GM19455 (cell line): Measurements from ENCODE around the gene CTNNA3.

Source experiments
- ATAC-seq: cut with Tn5 transposase; IDR thresholded peaks from one replicate; pipeline ENCODE4 v1.9.1; 2021; ENCODE audit not compliant: unreplicated experiment

The CTNNA3 gene

GRCh38 chr10:66910671-66911070 lies 785.3 kb downstream of the CTNNA3 start:
- ATAC-seq = no peak

- no peak for ATAC-seq
These were observed 803.1 kb downstream of the CTNNA3 start for GRCh38 chr10:66892871-66893270.

GRCh38 chr10:66888237-66888636 lies 807.8 kb downstream of the CTNNA3 start:
- no peak for ATAC-seq

GRCh38 chr10:66886848-66887247 lies 809.1 kb downstream of the CTNNA3 start:
- no peak for ATAC-seq

- ATAC-seq = no peak
These were observed 813.7 kb downstream of the CTNNA3 start for GRCh38 chr10:66882271-66882670.

- ATAC-seq = no peak
These were observed 814.2 kb downstream of the CTNNA3 start for GRCh38 chr10:66881814-66882213.

GRCh38 chr10:66880826-66881225 lies 815.2 kb downstream of the CTNNA3 start:
- ATAC-seq = no peak

- no peak for ATAC-seq
These were observed 815.7 kb downstream of the CTNNA3 start for GRCh38 chr10:66880292-66880691.

- ATAC-seq = no peak
These were observed 818.6 kb downstream of the CTNNA3 start for GRCh38 chr10:66877361-66877760.

GRCh38 chr10:66869635-66870034 lies 826.4 kb downstream of the CTNNA3 start:
- ATAC-seq = no peak

- ATAC-seq = no peak
These were observed 833.2 kb downstream of the CTNNA3 start for GRCh38 chr10:66862687-66863258.

GRCh38 chr10:66860376-66860945 lies 835.5 kb downstream of the CTNNA3 start:
- no peak for ATAC-seq

- no peak for ATAC-seq
These were observed 843.2 kb downstream of the CTNNA3 start for GRCh38 chr10:66852811-66853210.

- ATAC-seq = no peak
These were observed 847.1 kb downstream of the CTNNA3 start for GRCh38 chr10:66848856-66849255.

GRCh38 chr10:66844176-66844942 lies 851.6 kb downstream of the CTNNA3 start:
- ATAC-seq = no peak

- ATAC-seq = no peak
These were observed 852.6 kb downstream of the CTNNA3 start for GRCh38 chr10:66843396-66843795.

- ATAC-seq = no peak
These were observed 853.1 kb downstream of the CTNNA3 start for GRCh38 chr10:66842867-66843266.

GRCh38 chr10:66842371-66842770 lies 853.6 kb downstream of the CTNNA3 start:
- ATAC-seq = no peak

GRCh38 chr10:66838656-66839055 lies 857.3 kb downstream of the CTNNA3 start:
- ATAC-seq = no peak

GRCh38 chr10:66837990-66838389 lies 858.0 kb downstream of the CTNNA3 start:
- ATAC-seq = no peak

GRCh38 chr10:66837335-66837734 lies 858.7 kb downstream of the CTNNA3 start:
- no peak for ATAC-seq

- no peak for ATAC-seq
These were observed 859.2 kb downstream of the CTNNA3 start for GRCh38 chr10:66836771-66837170.
